ENCODE results near the gene SFI1. TPM values are rescaled to one million over a fixed set of nuclear protein-coding genes. Genes with fewer than 3 reads are reported as not detected.

SFI1 gene
- total and polyA plus RNA-seq, 2 of the 8 experiments (the other 6 are each of a cell fraction or from before 2014, with no cell fraction given): 10.4 to 30.1 TPM

DNA sequence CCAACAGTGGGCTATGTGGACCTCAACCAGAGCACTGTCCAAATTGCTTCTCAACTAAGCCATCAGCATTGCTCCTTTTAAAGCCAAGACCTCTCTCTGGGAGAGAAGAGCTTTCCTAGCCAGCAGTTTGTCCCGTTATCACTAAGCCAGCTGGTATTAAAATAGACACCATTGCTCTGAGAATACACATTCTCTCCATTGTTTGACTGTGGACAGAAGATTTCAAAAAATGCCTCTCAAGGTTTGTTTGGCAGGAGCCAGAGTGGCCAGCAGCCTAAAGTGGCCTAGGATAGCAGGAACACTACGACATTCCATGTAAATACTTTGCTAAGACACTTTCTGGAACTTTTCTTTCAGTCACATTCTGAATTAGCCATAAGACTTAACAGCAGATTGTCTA is 48.0 kb upstream of the SFI1 start:
- Histone ChIP-seq H3K36me3 (ENCODE audit: control insufficient read depth in 2 of 4, insufficient read depth in 4 of 4, low read length in 3 of 4) (peaks cover 0 to 10% (median 7%) of the 10 kb centered on the region in 4 experiments; a peak in 4 of 8 replicates), H2BK12ac (ENCODE audit: low read depth, low read length) (no peak overlapping the region), H3K4me2 (ENCODE audit: insufficient read depth in 1 of 2, low read depth in 2 of 2, low read length in 2 of 2) (no peak overlapping the region), H2BK5ac (ENCODE audit: low read depth, low read length) (no peak overlapping the region), H3K4ac (replicated peaks; ENCODE audit: insufficient read length, low read depth, low read length) (no peak overlapping the region), H2BK120ac (replicated peaks; ENCODE audit: low read depth, low read length) (no peak overlapping the region), H3K79me2 (ENCODE audit: control insufficient read depth in 1 of 2, insufficient read depth in 2 of 2, low read length in 2 of 2) (no peaks in the 10 kb centered on the region), H3K23me2 (ENCODE audit: low read depth, low read length) (no peaks in the 10 kb centered on the region), H4K5ac (ENCODE audit: insufficient read length, low read depth, low read length) (no peak overlapping the region), H3K4me3 (ENCODE audit: extremely low read depth in 1 of 4, insufficient read depth in 2 of 4, low read depth in 3 of 4, low read length in 4 of 4) (no peak overlapping the region), H3K27me3 (replicated peaks in 1 of 4; ENCODE audit: control insufficient read depth in 3 of 4, extremely low read depth in 1 of 4, insufficient read depth in 3 of 4, low read length in 3 of 4) (peaks cover 0 to 1% (median 0%) of the 10 kb centered on the region in 4 experiments; a peak in 1 of 7 replicates), H3K9me3 (ENCODE audit: insufficient read depth in 2 of 2, low read depth in 1 of 2, low read length in 1 of 2) (no peaks in the 10 kb centered on the region), H3K18ac (ENCODE audit: extremely low read depth, low read length) (no peak overlapping the region), H3K27ac (ENCODE audit: low read depth, low read length) (no peak overlapping the region), H4K8ac (ENCODE audit: extremely low read depth, insufficient read depth, low read length) (no peak overlapping the region), H3K4me1 (replicated peaks in 1 of 4; ENCODE audit: control insufficient read depth in 3 of 4, insufficient read depth in 4 of 4, low read length in 3 of 4) (no peaks in the 10 kb centered on the region), H2AK5ac (ENCODE audit: low read depth, low read length) (no peak overlapping the region), H4K20me1 (replicated peaks in 1 of 2; ENCODE audit: control insufficient read depth in 1 of 2, insufficient read depth in 2 of 2, low read length in 2 of 2) (peaks cover 0 to 3% of the 10 kb centered on the region in 2 experiments), H2AFZ (ENCODE audit: low read length) (no peak overlapping the region), H3K9ac (replicated peaks in 1 of 4; ENCODE audit: extremely low read depth in 1 of 4, low read depth in 3 of 4, low read length in 3 of 4) (no peak overlapping the region), H3K56ac (replicated peaks; ENCODE audit: insufficient read length, low read depth, low read length) (no peak overlapping the region), H3K23ac (ENCODE audit: insufficient read length) (no peak overlapping the region), H3K14ac (ENCODE audit: insufficient read length) (no peak overlapping the region), H4K91ac (replicated peaks; ENCODE audit: insufficient read length, low read length) (no peak overlapping the region), H2BK15ac (ENCODE audit: low read length) (no peak overlapping the region), H3K79me1 (ENCODE audit: low read depth, low read length) (no peaks in the 10 kb centered on the region), H2BK20ac (ENCODE audit: low read length) (no peak overlapping the region)
- ChIA-PET CTCF (ENCODE audit: partially characterized antibody) (interaction anchor here (0.6 to 2.1 kb wide), 3 partner anchors 9 to 188 kb away, joined by 3 to 7 read pairs (median 3); no protein-coding TSS in a partner anchor), POLR2A (ENCODE audit: partially characterized antibody) (interaction anchor here (1.1 to 3.8 kb wide), 6 partner anchors 9 to 31 kb away, joined by 3 to 15 read pairs (median 5); no protein-coding TSS in a partner anchor)
- TF ChIP-seq FOSL1 (IDR thresholded peaks at IDR 0.05; ENCODE audit: insufficient read depth, low read depth, low read length) (no peak), CTBP2 (IDR thresholded peaks at IDR 0.05; ENCODE audit: borderline replicate concordance, insufficient read depth, insufficient read length, low read length) (no peak), CREB1 (IDR thresholded peaks at IDR 0.05) (no peak), POLR2A (IDR thresholded peaks at IDR 0.05; ENCODE audit: control extremely low read depth in 1 of 2, low read depth in 2 of 2, low read length in 2 of 2) (no peak), SRF (IDR thresholded peaks at IDR 0.05; ENCODE audit: low read depth, low read length) (no peak), POU5F1 (IDR thresholded peaks at IDR 0.05; ENCODE audit: low read depth, low read length) (no peak), SIN3A (conservative IDR thresholded peaks at IDR 0.05 in 1 of 2, IDR thresholded peaks at IDR 0.05 in 1 of 2; ENCODE audit: low read depth in 1 of 2, low read length in 2 of 2) (no peak), SIRT6 (IDR thresholded peaks at IDR 0.05; ENCODE audit: low read length) (no peak), PHF8 (conservative IDR thresholded peaks at IDR 0.05; ENCODE audit: low read depth, low read length) (no peak), RBBP5 (IDR thresholded peaks at IDR 0.05; ENCODE audit: borderline replicate concordance, low read depth, low read length) (no peak), SIX5 (IDR thresholded peaks at IDR 0.05; ENCODE audit: low read depth, low read length) (no peak), CHD2 (IDR thresholded peaks at IDR 0.05; ENCODE audit: low read length) (no peak), TCF12 (IDR thresholded peaks at IDR 0.05; ENCODE audit: low read depth, low read length) (no peak), YY1 (IDR thresholded peaks at IDR 0.05; ENCODE audit: low read depth, low read length) (no peak)
- FAIRE-seq: no peak
- 98% methylated on average over 2 of the region's 2 CpGs; no CpG with 5 or more reads in 1 of the 2 experiments for WGBS, 2 experiments (ENCODE audit: extremely low coverage in 1 of 2, insufficient coverage in 1 of 2, insufficient read length in 1 of 2, insufficient replicate concordance in 2 of 2, low coverage in 1 of 2, low lambda C conversion rate in 2 of 2, missing lambda C conversion rate in 1 of 2)
- no peak for DNase-seq (ENCODE audit: low read depth in 1 of 2, low spot score in 2 of 2)
